ENCODE measurements around the gene PSME1. TPM values are rescaled to one million over a fixed set of nuclear protein-coding genes. Genes with fewer than 3 reads are reported as not detected.
"Not testable (repeated sequence)": the region's sequence is repeated elsewhere in the genome, so short reads cannot be mapped to it uniquely, and the experiment has no call there.

PSME1 gene
- total and polyA plus RNA-seq, 11 donors: 87.3 to 331 (median 113) TPM

GRCh38 chr14:24100197-24100981 is 35.6 kb upstream of the PSME1 start:
- intact Hi-C loops (cut with DNase I): no loop called here
- no peak overlapping the region for H3K4me3 ChIP-seq
- TF ChIP-seq CTCF (IDR thresholded peaks at IDR 0.05) (no peak), POLR2A (IDR thresholded peaks at IDR 0.05) (no peak)
- H3K9me3 ChIP-seq: no peaks in the 10 kb centered on the region
- ATAC-seq (no peak), DNase-seq (no peak)
- H3K4me1 ChIP-seq: peaks cover 0 to 5% (median 2%) of the 10 kb centered on the region in 12 donors
- peaks cover 0 to 65% (median 0%) of the 10 kb centered on the region in 9 donors for H3K36me3 ChIP-seq
- H3K27ac ChIP-seq: no peak overlapping the region
- H3K27me3 ChIP-seq: no peaks in the 10 kb centered on the region
- 75 to 84% (median 81%) methylated on average over 3 to 4 of the region's 4 CpGs for WGBS, 4 donors

- WGBS, 4 donors: 86 to 94% (median 93%) methylated on average over 3 of the region's 3 CpGs
- Histone ChIP-seq H3K4me3 (no peak overlapping the region), H3K4me1 (peaks cover 0 to under 1% (median 0%) of the 10 kb centered on the region in 12 donors), H3K9me3 (no peaks in the 10 kb centered on the region), H3K36me3 (peaks cover 0 to 65% (median 0%) of the 10 kb centered on the region in 9 donors), H3K27ac (no peak overlapping the region), H3K27me3 (no peaks in the 10 kb centered on the region)
- TF ChIP-seq CTCF (IDR thresholded peaks at IDR 0.05) (no peak), POLR2A (IDR thresholded peaks at IDR 0.05) (no peak)
- no peak for DNase-seq
- no peak for ATAC-seq
- intact Hi-C loops (cut with DNase I): no loop called here
These were observed 35.0 kb upstream of the PSME1 start for GRCh38 chr14:24100982-24101494.

GRCh38 chr14:24102357-24103048 is 33.5 kb upstream of the PSME1 start:
- 88 to 95% (median 94%) methylated on average over 7 of the region's 7 CpGs for WGBS, 4 donors
- TF ChIP-seq POLR2A (IDR thresholded peaks at IDR 0.05): no peak
- no peak for TF ChIP-seq CTCF (IDR thresholded peaks at IDR 0.05)
- Histone ChIP-seq H3K9me3 (no peaks in the 10 kb centered on the region), H3K27me3 (no peaks in the 10 kb centered on the region), H3K4me3 (no peak overlapping the region), H3K36me3 (peaks cover 0 to 65% (median 0%) of the 10 kb centered on the region in 9 donors), H3K4me1 (peaks cover 0 to 4% (median 0%) of the 10 kb centered on the region in 12 donors), H3K27ac (no peak overlapping the region)
- no peak for DNase-seq
- no peak for ATAC-seq
- intact Hi-C loops (cut with DNase I): no loop called here

- no peak overlapping the region for H3K4me3 ChIP-seq
- no peak for DNase-seq
- H3K36me3 ChIP-seq: peaks cover 0 to 56% (median 0%) of the 10 kb centered on the region in 9 donors
- H3K27ac ChIP-seq: no peak overlapping the region
- no peak for ATAC-seq
- peaks cover 0 to 6% (median 0%) of the 10 kb centered on the region in 12 donors for H3K4me1 ChIP-seq
- 91 to 95% (median 94%) methylated on average over 11 to 13 of the region's 13 CpGs for WGBS, 4 donors
- no peak for TF ChIP-seq CTCF (IDR thresholded peaks at IDR 0.05)
- TF ChIP-seq POLR2A (IDR thresholded peaks at IDR 0.05): no peak
- intact Hi-C loops (cut with DNase I): no loop called here
- no peaks in the 10 kb centered on the region for H3K9me3 ChIP-seq
- H3K27me3 ChIP-seq: no peaks in the 10 kb centered on the region
These were observed 32.5 kb upstream of the PSME1 start for GRCh38 chr14:24103451-24103850.

- intact Hi-C loops (cut with DNase I): loop anchor here in 8 of 10 donors (2.0 to 5.0 kb wide), 5 partner anchors 37 to 93 kb away; partner anchors contain the start of genes EMC9 (in 1 of the 8) and IRF9 (in 1 of the 8)
These were observed 30.3 kb upstream of the PSME1 start for GRCh38 chr14:24105609-24106239.

More at GRCh38 chr14:24105609-24106239, 30.3 kb upstream of the PSME1 start:
- H3K4me3 ChIP-seq, H3K9me3 ChIP-seq, H3K27ac ChIP-seq, H3K27me3 ChIP-seq, ATAC-seq, DNase-seq: not testable (repeated sequence)
- 94 to 96% (median 96%) methylated on average over 8 of the region's 8 CpGs for WGBS, 4 donors
- peaks cover 0 to 16% (median 6%) of the 10 kb centered on the region in 12 donors for H3K4me1 ChIP-seq
- H3K36me3 ChIP-seq: peaks cover 0 to 36% (median 0%) of the 10 kb centered on the region in 9 donors
